SU-DHL-6 (cell line): ENCODE measurements around the gene HRH4.

ENCODE experiments used
- H2AFZ ChIP-seq: fragments of 200-600 bp; sonication (generic); 2 replicates; pipeline ENCODE4 v1.6.1; 2014; ENCODE audit warnings: low read depth, mild to moderate bottlenecking, moderate library complexity, mixed read lengths, antibody characterized with exemption, low read length; ENCODE audit not compliant: severe bottlenecking
- H3F3A ChIP-seq: fragments of 200-600 bp; shearing (Covaris generic); 2 replicates; pipeline ENCODE4 v1.6.0; 2016; ENCODE audit warnings: antibody characterized with exemption, mild to moderate bottlenecking; ENCODE audit not compliant: insufficient read depth
- H3K27ac ChIP-seq: fragments of 200-600 bp; sonication (generic); 2 replicates; pipeline ENCODE4 v1.5.1; 2016; ENCODE audit warnings: low read depth, mild to moderate bottlenecking, low read length, moderate library complexity, mixed read lengths
- H3K27me3 ChIP-seq: fragments of 200-600 bp; sonication (generic), shearing (Covaris generic); 2 replicates; pipeline ENCODE4 v1.6.0; 2014; ENCODE audit warnings: mild to moderate bottlenecking, low read length
- H3K36me3 ChIP-seq: fragments of 200-600 bp; sonication (generic); 2 replicates; pipeline ENCODE4 v1.6.1; 2014; ENCODE audit warnings: mild to moderate bottlenecking, low read length, mixed read lengths
- H3K4me2 ChIP-seq: fragments of 300-600, 200-600 bp; shearing (Covaris generic), sonication (generic); 2 replicates; pipeline ENCODE4 v1.6.0; 2014; ENCODE audit warnings: low read length, low read depth, mild to moderate bottlenecking; ENCODE audit not compliant: poor library complexity, severe bottlenecking
- H3K4me3 ChIP-seq: fragments of 200-600 bp; sonication (generic); 2 replicates; pipeline ENCODE4 v1.5.1; 2014; ENCODE audit warnings: antibody characterized with exemption, low read length, mild to moderate bottlenecking, mixed read lengths; ENCODE audit not compliant: insufficient read depth, poor library complexity, severe bottlenecking
- H3K79me2 ChIP-seq: fragments of 200-600 bp; sonication (generic); 2 replicates; pipeline ENCODE4 v1.6.1; 2014; ENCODE audit warnings: mild to moderate bottlenecking, low read length, moderate library complexity; ENCODE audit not compliant: insufficient read depth
- H3K9ac ChIP-seq: fragments of 200-600 bp; sonication (generic); 2 replicates; pipeline ENCODE4 v1.7.0; 2014; ENCODE audit warnings: mild to moderate bottlenecking, low read length
- H3K9me2 ChIP-seq: fragments of 200-600 bp; sonication (generic); replicated peaks from 2 replicates; pipeline ENCODE4 v1.6.1; 2014; ENCODE audit warnings: low read length; ENCODE audit not compliant: insufficient read depth
- H3K9me3 ChIP-seq: fragments of 200-600 bp; sonication (generic); 2 replicates; pipeline ENCODE4 v1.6.1; 2014; ENCODE audit warnings: low read length, mixed read lengths; ENCODE audit not compliant: insufficient read depth
- H4K20me1 ChIP-seq: fragments of 200-600 bp; sonication (generic); 2 replicates; pipeline ENCODE4 v1.6.1; 2014; ENCODE audit warnings: low read depth, mild to moderate bottlenecking, antibody characterized with exemption, low read length, moderate library complexity, mixed read lengths
- EZH2phosphoT487 ChIP-seq: fragments of 200-600 bp; sonication (generic), shearing (Covaris generic); conservative IDR thresholded peaks from 2 replicates; pipeline ENCODE4 v1.6.1; 2018; ENCODE audit warnings: mild to moderate bottlenecking, antibody characterized with exemption, low read length, moderate library complexity, mixed read lengths
- TF ChIP-seq, protein P1 (sequence below): fragments of 200-600 bp; sonication (generic); IDR thresholded peaks from one replicate; pipeline ENCODE4 v1.5.1; 2017; ENCODE audit warnings: antibody characterized with exemption, mild to moderate bottlenecking, low read length, moderate library complexity; ENCODE audit not compliant: insufficient read depth, poor library complexity, severe bottlenecking

The HRH4 gene

DNA sequence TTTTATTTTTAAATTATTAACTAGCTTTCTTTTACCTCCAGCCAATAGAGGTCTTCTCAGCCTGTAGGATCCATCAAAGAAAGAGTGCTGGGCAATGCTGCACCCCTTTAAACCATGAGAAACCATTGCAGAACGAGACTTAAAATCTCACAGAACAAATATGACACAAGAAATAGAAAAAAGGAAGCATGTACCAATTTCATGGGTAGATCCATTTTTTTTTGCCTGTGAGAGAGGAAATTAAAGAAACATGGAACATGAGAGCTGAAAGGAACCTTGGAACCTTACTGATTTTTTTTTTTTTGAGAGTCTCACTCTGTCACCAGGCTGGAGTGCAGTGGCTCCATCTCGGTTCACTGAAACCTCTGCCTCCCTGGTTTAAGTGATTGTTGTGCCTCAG, 14.0 kb downstream of the HRH4 start:
- TF ChIP-seq EZH2phosphoT487: no peak
- TF ChIP-seq, protein P1, sequence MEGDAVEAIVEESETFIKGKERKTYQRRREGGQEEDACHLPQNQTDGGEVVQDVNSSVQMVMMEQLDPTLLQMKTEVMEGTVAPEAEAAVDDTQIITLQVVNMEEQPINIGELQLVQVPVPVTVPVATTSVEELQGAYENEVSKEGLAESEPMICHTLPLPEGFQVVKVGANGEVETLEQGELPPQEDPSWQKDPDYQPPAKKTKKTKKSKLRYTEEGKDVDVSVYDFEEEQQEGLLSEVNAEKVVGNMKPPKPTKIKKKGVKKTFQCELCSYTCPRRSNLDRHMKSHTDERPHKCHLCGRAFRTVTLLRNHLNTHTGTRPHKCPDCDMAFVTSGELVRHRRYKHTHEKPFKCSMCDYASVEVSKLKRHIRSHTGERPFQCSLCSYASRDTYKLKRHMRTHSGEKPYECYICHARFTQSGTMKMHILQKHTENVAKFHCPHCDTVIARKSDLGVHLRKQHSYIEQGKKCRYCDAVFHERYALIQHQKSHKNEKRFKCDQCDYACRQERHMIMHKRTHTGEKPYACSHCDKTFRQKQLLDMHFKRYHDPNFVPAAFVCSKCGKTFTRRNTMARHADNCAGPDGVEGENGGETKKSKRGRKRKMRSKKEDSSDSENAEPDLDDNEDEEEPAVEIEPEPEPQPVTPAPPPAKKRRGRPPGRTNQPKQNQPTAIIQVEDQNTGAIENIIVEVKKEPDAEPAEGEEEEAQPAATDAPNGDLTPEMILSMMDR: no peak
- no peak overlapping the region for H3K27ac ChIP-seq

DNA sequence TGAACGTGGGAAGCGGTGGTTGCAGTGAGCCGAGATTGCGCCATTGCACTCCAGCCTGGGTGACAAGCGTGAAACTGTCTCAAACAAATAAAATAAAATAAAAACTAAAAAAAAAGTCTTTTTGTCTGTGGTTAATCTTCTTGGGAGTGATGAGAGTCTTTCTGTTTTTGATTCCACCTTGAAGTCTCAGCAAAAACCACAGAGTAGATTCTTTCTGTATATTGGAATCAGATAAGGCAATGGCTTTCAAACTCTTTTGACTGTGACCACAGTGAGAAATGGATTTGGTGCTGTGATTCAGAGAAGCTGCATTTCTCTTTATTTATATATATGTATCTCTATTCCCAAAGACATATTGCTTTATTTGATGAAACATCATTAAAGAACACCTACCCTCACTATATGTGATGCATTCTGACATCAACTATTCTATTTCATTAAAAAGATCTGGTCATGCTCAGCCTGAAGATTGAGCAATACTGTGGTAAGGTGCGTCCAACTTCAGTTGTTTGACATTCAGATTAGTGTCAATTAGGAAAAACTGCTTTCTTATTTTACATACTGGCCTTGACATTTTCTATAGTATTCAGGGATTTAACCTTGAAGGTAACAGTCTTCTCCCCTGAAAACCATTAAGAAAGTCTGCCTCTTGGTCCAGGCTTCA, 15.6 kb downstream of the HRH4 start:
- Histone ChIP-seq H3K79me2 (no peaks in the 10 kb centered on the region), H2AFZ (no peak overlapping the region), H3K27ac (no peak overlapping the region), H3K4me2 (no peak overlapping the region), H3K9me2 (no peaks in the 10 kb centered on the region), H3K4me3 (no peak overlapping the region), H3K9ac (no peak overlapping the region), H3F3A (no peaks in the 10 kb centered on the region), H3K9me3 (no peaks in the 10 kb centered on the region), H3K27me3 (no peaks in the 10 kb centered on the region), H3K36me3 (no peaks in the 10 kb centered on the region), H4K20me1 (no peaks in the 10 kb centered on the region)
- no peak for TF ChIP-seq EZH2phosphoT487
- TF ChIP-seq, protein P1: no peak

More for the DNA sequence above, 14.0 kb downstream of the HRH4 start:
- Histone ChIP-seq H4K20me1 (no peaks in the 10 kb centered on the region), H3K9ac (no peak overlapping the region), H3F3A (no peaks in the 10 kb centered on the region), H3K4me3 (no peak overlapping the region), H3K4me2 (no peak overlapping the region), H3K36me3 (no peaks in the 10 kb centered on the region), H3K27me3 (no peaks in the 10 kb centered on the region), H3K79me2 (no peaks in the 10 kb centered on the region), H3K9me3 (no peaks in the 10 kb centered on the region), H2AFZ (no peak overlapping the region), H3K9me2 (no peaks in the 10 kb centered on the region)

DNA sequence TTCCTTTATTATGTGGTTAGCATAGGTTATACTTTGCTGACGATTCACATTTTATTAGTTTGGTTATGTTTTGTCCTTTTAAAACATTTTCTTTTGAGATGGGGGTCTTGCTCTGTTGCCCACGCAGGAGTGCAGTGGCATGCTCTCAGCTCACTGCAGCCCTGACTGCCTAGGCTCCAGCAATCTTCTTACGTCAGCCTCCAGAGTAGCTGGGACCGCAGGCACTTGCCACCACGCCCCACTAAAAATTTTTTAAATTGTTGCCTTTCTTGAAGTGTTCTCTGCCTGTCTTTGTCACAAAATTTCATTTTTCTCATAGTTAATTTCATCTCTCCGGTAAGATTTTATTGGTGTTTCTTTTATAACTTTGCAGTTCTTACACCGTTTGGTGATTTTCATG, 18.9 kb downstream of the HRH4 start:
- no peak overlapping the region for H3K9ac ChIP-seq
- H3K9me3 ChIP-seq: no peaks in the 10 kb centered on the region
- H3F3A ChIP-seq: no peaks in the 10 kb centered on the region
- no peaks in the 10 kb centered on the region for H3K79me2 ChIP-seq
- H3K27me3 ChIP-seq: no peaks in the 10 kb centered on the region
- no peak overlapping the region for H2AFZ ChIP-seq
- no peak for TF ChIP-seq EZH2phosphoT487
- TF ChIP-seq, protein P1: no peak
- no peaks in the 10 kb centered on the region for H3K9me2 ChIP-seq
- H3K4me3 ChIP-seq: no peak overlapping the region
- no peak overlapping the region for H3K4me2 ChIP-seq
- no peaks in the 10 kb centered on the region for H4K20me1 ChIP-seq
- H3K36me3 ChIP-seq: no peaks in the 10 kb centered on the region
- H3K27ac ChIP-seq: no peak overlapping the region
